A549 treated with AZD9567 at 1 μM for 4 hours (cell line): ENCODE results near the gene FNDC4. TPM values are rescaled to one million over a fixed set of nuclear protein-coding genes. Genes with fewer than 3 reads are reported as not detected.

Source experiments
- total RNA-seq: library from RNA; stranded (reverse); fragments of 200-300 nt; extraction: Qiagen RNA extraction; gene quantifications from 5 replicates; pipeline ENCODE4 v1.2.3, GENCODE V29; 2022; ENCODE audit not compliant: insufficient read depth

Gene FNDC4, protein sequence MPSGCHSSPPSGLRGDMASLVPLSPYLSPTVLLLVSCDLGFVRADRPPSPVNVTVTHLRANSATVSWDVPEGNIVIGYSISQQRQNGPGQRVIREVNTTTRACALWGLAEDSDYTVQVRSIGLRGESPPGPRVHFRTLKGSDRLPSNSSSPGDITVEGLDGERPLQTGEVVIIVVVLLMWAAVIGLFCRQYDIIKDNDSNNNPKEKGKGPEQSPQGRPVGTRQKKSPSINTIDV
- total RNA-seq: 3.3 to 4.7 TPM (median 4.0 TPM) in 5 replicates

DNA sequence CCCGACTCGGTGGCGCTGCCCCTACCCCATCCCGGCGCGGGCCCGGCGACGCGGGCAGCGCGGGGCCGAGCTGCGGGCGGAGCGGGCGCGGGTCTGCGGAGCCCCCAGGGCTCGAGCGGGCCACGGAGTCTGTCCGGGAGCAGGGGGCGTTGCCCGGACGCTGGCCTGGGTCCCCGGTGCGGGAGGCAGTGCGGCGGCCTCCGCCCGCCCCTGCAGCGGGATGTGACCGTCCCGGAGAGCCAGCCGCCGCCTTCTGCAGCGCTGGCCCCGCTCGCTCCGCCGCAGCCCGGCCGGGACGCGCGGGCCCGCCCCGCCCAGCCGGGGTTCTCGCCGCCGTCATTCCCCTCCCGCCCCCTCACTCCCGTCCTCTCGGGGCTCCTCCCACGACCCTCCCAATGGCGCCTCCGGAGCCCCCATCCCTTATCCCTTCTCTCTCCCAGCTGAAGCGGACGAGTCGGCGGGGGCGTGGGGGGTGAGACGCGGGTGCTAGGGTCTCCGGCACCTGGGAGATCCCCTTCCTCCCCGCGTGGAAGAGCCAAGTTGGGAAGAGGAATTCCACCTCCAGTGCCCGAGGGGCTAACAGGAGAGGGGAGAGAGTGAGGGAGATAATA lies at the start of gene FNDC4:
Gene FNDC4 (minus strand): TSS at position 257 of the 611 bp plus-strand sequence. CDS start 521 bp downstream, outside the sequence.

DNA sequence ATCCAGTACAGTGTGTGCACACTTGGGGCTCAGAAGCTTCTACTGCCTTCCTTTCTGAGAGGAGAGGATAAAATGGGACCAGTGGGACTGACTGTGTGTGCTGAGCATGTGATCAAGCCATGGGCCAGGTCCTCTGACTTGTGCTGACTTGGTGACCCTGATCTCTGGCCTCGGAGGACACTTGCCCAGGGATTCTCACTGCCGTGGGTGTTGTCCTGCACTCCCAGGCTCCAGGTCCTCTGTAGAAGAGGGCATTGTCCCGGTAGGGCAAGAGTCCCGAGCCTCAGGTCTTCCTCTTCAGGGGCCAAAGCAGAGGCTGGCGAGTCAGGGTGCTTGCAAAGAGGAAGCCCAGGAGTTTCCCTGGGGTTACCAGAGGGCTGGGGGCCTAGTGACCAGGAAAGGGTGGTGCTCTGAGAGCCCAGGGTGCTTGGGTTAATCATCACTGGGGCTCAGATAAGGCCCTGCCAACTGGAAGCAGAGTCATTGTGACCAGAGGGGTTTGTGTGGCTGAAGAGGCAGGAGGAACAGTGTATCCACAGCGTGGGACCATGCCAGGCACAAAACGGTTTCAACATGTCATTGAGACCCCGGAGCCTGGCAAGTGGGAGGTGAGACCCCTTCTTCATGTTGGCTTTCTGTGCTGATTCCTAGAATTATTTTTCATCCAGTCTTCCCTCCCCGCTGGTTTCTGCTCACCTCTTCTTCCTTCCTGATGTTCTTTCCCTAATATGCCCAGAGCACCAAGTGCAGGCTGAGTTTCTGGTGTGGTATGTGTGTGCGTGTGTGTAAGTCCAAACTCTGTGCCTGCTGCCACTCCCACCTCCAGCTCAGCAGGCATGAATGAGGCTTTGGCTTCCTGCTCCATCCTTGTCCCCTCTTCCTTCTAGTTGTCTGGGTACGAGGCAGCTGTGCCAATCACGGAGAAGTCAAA lies 1.6 kb upstream of the FNDC4 start, which contains the start of gene GCKR:
Gene GCKR (plus strand): TSS at position 483 of the 931 bp plus-strand sequence. CDS start 66 bp downstream, at position 549.

DNA sequence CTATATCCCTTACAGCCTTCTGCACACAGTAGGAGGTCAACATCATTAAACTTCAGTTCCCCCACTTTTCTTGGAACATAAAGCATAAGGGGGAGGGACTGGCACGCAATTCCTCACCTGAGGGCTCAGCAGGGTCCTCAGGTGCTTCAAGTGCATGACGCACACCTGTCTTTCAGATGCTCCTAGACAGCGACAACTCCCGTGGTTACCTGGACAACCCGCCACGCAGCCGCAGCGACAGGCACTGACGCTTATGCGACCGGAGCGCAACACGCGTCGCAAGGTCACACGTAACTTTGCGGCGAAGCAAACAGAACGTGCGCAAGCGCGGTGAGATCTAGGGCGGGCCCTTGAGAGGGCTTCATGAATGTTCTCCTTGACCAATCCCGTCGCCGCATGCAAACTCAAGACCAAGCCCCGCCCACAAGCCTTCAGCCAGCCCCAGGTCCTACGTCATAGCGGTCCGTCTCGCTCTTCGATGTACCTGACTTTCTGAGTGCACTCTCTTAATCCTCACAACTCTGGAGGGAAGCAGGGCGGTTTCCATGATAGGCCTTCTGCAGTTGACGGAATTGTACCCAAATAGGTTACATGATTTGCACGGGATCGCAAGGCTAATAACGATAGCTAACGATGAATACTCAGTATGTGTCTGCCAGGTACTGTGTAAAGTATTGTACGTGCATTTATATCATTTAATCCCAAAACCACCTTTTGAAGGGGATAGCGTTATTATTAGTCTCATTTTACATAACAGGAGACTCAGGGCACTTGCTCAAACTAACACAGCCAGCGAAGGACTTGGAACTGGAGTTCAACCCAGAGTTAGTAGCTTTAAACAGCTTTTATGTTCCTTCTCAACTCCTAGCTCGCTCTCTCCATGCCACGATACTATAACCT lies 5.3 kb downstream of the FNDC4 start, which contains the start of gene IFT172:
Gene IFT172 (minus strand): TSS at position 246 of the 900 bp plus-strand sequence. CDS start 90 bp downstream, at position 156.

DNA sequence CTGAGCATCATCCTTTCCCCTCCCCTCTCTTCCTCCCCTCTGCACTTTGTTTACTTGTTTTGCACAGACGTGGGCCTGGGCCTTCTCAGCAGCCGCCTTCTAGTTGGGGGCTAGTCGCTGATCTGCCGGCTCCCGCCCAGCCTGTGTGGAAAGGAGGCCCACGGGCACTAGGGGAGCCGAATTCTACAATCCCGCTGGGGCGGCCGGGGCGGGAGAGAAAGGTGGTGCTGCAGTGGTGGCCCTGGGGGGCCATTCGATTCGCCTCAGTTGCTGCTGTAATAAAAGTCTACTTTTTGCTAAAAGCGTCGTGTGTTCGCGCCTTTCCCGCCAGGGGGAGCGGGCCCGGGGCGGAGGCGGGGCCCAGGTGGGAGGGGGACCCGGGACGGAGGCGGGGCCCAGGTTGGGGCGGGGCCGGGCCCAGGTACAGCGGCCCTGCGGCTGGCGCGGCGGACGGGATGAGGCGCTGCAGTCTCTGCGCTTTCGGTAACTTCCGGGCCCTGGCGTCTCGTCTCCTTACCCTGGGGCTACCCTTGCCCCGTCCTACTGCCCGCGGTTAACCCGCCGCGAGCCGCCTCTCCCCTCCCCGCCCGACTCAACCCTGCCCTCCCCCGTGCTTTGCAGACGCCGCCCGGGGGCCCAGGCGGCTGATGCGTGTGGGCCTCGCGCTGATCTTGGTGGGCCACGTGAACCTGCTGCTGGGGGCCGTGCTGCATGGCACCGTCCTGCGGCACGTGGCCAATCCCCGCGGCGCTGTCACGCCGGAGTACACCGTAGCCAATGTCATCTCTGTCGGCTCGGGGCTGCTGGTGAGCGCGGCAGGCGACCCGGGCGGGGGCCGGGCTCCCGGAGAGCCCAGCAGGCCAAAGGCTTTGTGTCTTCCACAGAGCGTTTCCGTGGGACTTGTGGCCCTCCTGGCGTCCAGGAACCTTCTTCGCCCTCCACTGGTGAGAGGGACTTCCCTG lies 52.8 kb downstream of the FNDC4 start, which contains the start of gene KRTCAP3:
Gene KRTCAP3 (plus strand): TSS at position 424 of the 962 bp plus-strand sequence. CDS start 32 bp downstream, at position 456.

Other genes with a start within 250 kb of the FNDC4 start
- gene SLC30A3, start 232.2 kb downstream of the FNDC4 start, total RNA-seq: 4.2 to 9.5 TPM (median 4.2 TPM) in 5 replicates
- not detected in 5 replicates for gene DNAJC5G, start 219.8 kb downstream of the FNDC4 start, total RNA-seq
- gene TRIM54, start 212.8 kb downstream of the FNDC4 start, total RNA-seq: 0.40 to 0.74 TPM (median 0.46 TPM) in 4 of 5 replicates, not detected in the other
- 1.8 to 2.9 TPM (median 2.0 TPM) in 4 of 5 replicates, not detected in the other for gene UCN, start 186.8 kb downstream of the FNDC4 start, total RNA-seq
- 64.5 to 91.0 TPM (median 82.5 TPM) in 5 replicates for gene MPV17, start 172.1 kb downstream of the FNDC4 start, total RNA-seq
- 54.5 to 59.0 TPM (median 57.4 TPM) in 5 replicates for gene GTF3C2, start 138.4 kb downstream of the FNDC4 start, total RNA-seq
- gene EIF2B4, start 124.9 kb downstream of the FNDC4 start, total RNA-seq: 42.9 to 63.8 TPM (median 59.4 TPM) in 5 replicates
- 138 to 151 TPM (median 144 TPM) in 5 replicates for gene SNX17, start 124.6 kb downstream of the FNDC4 start, total RNA-seq
- gene ZNF513, start 114.5 kb downstream of the FNDC4 start, total RNA-seq: 9.2 to 14.1 TPM (median 14.0 TPM) in 5 replicates
- 144 to 166 TPM (median 165 TPM) in 5 replicates for gene PPM1G, start 85.6 kb downstream of the FNDC4 start, total RNA-seq
- 134 to 146 TPM (median 142 TPM) in 5 replicates for gene NRBP1, start 66.6 kb downstream of the FNDC4 start, total RNA-seq
- 0.53 to 1.2 TPM (median 0.83 TPM) in 4 of 5 replicates, not detected in the other for gene KRTCAP3, start 52.8 kb downstream of the FNDC4 start, total RNA-seq
- gene IFT172, start 5.5 kb downstream of the FNDC4 start, total RNA-seq: 7.8 to 10.0 TPM (median 7.9 TPM) in 5 replicates
- 0.10 to 0.25 TPM (median 0.17 TPM) in 4 of 5 replicates, not detected in the other for gene GCKR, start 1.6 kb upstream of the FNDC4 start, total RNA-seq
- gene ZNF512, start 87.8 kb upstream of the FNDC4 start, total RNA-seq: 13.3 to 18.5 TPM (median 16.4 TPM) in 5 replicates
- 2.4 to 4.3 TPM (median 3.7 TPM) in 5 replicates for gene CCDC121, start 133.8 kb upstream of the FNDC4 start, total RNA-seq
- 54.4 to 67.7 TPM (median 55.9 TPM) in 5 replicates for gene GPN1, start 133.8 kb upstream of the FNDC4 start, total RNA-seq
- 27.5 to 31.9 TPM (median 31.6 TPM) in 5 replicates for gene SUPT7L, start 168.4 kb upstream of the FNDC4 start, total RNA-seq
- 19.9 to 29.3 TPM (median 26.1 TPM) in 5 replicates for gene SLC4A1AP, start 168.7 kb upstream of the FNDC4 start, total RNA-seq